ENCODE measurements around the gene PACS2.

The PACS2 gene

GRCh38 chr14:105432657-105433056 is 118.1 kb downstream of the PACS2 start:
- TF ChIP-seq, protein P1, sequence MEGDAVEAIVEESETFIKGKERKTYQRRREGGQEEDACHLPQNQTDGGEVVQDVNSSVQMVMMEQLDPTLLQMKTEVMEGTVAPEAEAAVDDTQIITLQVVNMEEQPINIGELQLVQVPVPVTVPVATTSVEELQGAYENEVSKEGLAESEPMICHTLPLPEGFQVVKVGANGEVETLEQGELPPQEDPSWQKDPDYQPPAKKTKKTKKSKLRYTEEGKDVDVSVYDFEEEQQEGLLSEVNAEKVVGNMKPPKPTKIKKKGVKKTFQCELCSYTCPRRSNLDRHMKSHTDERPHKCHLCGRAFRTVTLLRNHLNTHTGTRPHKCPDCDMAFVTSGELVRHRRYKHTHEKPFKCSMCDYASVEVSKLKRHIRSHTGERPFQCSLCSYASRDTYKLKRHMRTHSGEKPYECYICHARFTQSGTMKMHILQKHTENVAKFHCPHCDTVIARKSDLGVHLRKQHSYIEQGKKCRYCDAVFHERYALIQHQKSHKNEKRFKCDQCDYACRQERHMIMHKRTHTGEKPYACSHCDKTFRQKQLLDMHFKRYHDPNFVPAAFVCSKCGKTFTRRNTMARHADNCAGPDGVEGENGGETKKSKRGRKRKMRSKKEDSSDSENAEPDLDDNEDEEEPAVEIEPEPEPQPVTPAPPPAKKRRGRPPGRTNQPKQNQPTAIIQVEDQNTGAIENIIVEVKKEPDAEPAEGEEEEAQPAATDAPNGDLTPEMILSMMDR (IDR thresholded peaks at IDR 0.05), result no peak

- TF ChIP-seq, protein P1 (IDR thresholded peaks at IDR 0.05), result no peak
These were observed 118.6 kb downstream of the PACS2 start for GRCh38 chr14:105433161-105433605.

DNA sequence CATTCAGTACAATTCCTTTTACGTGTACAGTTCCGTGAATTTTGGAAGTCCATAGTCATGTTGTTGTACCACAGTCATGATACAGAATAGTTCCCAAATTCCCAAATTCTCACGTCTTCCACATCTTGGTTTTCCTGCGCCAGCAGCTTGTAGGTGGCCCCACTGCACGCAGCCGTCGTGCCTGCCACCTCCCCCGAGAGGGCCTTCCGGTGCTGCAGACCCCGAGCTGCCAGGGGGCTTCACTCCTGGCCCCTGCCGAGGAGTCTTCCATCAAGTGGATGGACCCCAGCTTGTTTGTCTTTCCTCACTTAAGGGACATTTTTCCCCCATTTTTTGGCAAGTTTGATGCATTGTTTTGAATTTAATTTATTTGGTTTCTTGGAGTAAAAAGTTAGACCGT is 121.9 kb downstream of the PACS2 start:
- TF ChIP-seq, protein P1 (IDR thresholded peaks at IDR 0.05), result no peak

- TF ChIP-seq, protein P1 (IDR thresholded peaks at IDR 0.05), result no peak
These were observed 122.6 kb downstream of the PACS2 start for GRCh38 chr14:105436891-105437722.

DNA sequence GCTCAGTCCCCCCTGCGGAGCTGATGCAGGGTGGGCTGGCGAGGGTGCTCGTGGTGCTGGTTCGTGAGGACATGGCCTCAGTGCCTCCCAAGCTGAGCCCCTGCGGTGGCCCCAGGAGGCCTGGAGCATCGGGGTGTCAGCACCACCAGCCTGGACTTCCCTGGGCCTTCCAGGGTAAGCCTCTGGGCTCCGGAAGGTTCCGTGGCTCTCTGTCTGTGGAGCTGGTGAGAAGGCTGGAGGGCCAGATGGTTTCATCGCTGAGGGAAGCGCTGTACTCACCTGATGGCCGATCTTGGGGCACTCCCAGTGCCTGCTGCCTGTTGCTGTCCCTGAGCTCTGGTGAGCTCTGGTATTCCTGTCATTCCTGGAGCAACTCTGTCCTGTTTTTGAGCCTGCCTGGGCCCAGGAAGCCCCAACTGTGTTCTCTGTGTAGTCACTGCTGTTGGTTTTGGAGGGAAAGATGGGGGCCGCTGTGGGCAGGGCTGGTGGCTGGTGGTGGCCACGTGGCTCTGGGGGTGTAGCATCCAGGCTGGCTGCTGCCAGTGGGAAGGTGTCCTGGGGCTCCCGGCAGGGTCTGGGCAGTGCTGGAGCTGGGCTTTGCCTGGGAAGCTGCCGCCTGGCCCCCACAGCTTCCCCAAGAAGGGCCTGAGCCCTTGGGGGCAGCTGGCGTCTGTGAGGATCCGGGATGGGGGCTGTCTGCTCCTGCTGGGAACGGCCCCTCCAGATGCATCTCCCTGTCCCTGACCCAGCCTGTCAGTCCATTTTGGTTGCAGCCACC is 123.4 kb downstream of the PACS2 start:
- TF ChIP-seq, protein P1 (IDR thresholded peaks at IDR 0.05), result no peak

- TF ChIP-seq, protein P1 (IDR thresholded peaks at IDR 0.05), result no peak
These were observed 124.6 kb downstream of the PACS2 start for GRCh38 chr14:105439179-105439578.

DNA sequence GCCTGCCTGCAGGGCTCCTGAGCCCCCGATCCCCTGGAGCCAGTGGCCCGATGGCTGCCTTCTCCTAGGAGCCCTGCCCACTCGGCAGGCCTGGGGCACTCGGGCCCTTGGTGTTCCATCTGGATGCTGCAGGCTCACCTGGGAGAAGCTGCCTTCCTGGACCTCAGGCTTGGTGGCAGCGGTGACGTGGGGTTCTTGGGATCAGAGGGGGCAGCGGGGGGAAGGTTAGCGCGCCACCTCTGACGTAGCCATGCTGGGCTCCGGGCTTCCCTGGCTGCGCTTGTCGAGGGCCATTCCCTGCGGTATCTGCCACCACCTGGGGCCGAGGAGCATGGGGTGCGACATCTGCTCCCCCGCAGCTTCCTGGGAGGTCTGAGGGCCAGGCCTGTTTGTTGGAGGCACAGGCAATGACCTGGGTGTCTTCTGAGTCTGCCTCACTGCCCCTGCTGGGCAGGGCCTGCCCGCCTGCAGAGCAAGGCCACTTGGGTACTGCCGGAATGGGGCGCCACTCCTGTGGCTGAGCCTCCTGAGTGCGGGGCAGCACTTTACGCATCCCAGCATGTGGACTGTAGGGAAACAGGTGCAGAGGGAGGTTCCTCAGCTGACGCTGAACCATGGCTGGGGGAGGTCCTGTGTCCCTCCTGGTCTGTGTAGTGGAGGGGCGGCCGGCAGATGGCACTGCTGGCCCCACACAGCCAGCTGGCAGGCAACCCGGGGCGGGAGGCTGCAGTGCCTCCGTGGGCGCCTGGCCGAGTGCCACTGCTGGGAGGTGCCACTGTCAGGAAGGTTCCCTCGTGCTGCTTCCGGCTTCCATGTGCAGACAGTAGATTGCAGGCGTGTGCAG is 125.4 kb downstream of the PACS2 start:
- TF ChIP-seq, protein P1 (IDR thresholded peaks at IDR 0.05), result no peak

Data from LNCAP (cell line).